ENCODE measurements around the gene DPYSL5.
"Not testable (repeated sequence)": the region's sequence is repeated elsewhere in the genome, so short reads cannot be mapped to it uniquely, and the experiment has no call there.

The DPYSL5 gene, protein sequence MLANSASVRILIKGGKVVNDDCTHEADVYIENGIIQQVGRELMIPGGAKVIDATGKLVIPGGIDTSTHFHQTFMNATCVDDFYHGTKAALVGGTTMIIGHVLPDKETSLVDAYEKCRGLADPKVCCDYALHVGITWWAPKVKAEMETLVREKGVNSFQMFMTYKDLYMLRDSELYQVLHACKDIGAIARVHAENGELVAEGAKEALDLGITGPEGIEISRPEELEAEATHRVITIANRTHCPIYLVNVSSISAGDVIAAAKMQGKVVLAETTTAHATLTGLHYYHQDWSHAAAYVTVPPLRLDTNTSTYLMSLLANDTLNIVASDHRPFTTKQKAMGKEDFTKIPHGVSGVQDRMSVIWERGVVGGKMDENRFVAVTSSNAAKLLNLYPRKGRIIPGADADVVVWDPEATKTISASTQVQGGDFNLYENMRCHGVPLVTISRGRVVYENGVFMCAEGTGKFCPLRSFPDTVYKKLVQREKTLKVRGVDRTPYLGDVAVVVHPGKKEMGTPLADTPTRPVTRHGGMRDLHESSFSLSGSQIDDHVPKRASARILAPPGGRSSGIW

GRCh38 chr2:26847655-26848335 is at the start of gene DPYSL5:
Gene DPYSL5 (plus strand): TSS chr2:26848132. CDS start chr2:26898500, 50,368 bp downstream.
- no peak for DNase-seq (ENCODE audit: low read depth, low spot score)

GRCh38 chr2:26801328-26801727 is 46.6 kb upstream of the DPYSL5 start:
- DNase-seq (ENCODE audit: low read depth, low spot score): no peak

GRCh38 chr2:26801796-26802195 is 46.1 kb upstream of the DPYSL5 start:
- DNase-seq (ENCODE audit: low read depth, low spot score): no peak

GRCh38 chr2:26805241-26805676 is 42.7 kb upstream of the DPYSL5 start:
- no peak for DNase-seq (ENCODE audit: low read depth, low spot score)

- no peak for DNase-seq (ENCODE audit: low read depth, low spot score)
These were observed 40.0 kb upstream of the DPYSL5 start for GRCh38 chr2:26807788-26808460.

GRCh38 chr2:26809211-26809610 is 38.7 kb upstream of the DPYSL5 start:
- no peak for DNase-seq (ENCODE audit: low read depth, low spot score)

DNA sequence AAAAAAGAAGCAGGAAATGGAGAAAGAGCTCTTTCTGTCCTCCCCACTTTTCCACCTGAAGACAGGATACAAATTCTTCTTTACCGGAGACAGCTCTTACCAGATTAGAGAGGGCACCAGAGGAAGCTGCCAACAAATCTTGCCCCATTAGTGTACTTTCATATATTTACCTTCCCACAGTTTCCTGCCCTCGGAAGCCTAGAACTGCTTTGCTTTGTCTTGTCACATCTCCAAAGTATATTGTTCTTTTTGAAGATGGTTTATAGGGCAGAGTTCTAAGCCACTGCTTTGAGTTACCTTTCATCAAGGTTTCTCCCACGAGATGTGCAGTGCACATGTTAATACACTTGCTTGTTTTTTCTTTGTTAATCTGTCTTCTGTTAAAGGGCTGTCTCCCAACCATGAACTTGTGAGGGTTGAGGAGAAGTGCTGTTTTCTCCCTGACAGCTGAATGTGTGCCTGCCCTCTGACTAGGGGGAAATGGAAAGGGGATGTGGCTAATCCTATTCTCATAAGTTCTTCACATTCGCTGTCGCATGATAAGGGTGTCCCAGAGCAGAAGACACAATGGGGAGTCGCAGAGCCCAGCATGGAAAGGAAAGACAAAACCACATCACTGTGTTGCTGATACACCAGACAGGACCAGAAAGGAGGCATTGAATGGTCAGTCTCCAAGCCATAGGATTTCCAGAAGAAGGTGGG is 37.9 kb upstream of the DPYSL5 start:
- DNase-seq (ENCODE audit: low read depth, low spot score): no peak

GRCh38 chr2:26811261-26811660 is 36.7 kb upstream of the DPYSL5 start:
- no peak for DNase-seq (ENCODE audit: low read depth, low spot score)

- DNase-seq (ENCODE audit: low read depth, low spot score): no peak
These were observed 35.9 kb upstream of the DPYSL5 start for GRCh38 chr2:26811791-26812694.

DNA sequence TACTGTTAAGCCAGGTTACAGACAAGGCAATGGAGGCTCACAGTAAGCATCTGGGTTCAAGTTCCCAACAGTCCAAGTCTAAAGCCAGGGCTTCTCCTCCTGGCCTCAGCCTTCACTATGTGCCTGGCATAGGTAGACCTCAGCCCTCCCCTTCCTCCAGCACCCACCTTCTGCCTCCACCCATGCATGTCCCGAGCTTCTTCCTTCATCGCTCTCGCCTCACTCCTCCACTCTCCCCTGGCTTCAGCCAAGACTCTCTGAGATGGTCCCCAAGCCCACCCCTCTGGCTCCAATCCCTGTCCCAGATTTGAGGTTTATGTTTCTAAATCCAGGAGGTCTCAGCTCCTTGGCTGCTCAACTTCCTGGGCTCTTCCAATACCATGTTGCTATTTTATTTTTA is 35.2 kb upstream of the DPYSL5 start:
- DNase-seq (ENCODE audit: low read depth, low spot score): no peak

- not testable (repeated sequence) for DNase-seq (ENCODE audit: low read depth, low spot score)
These were observed 33.7 kb upstream of the DPYSL5 start for GRCh38 chr2:26814072-26814765.

DNA sequence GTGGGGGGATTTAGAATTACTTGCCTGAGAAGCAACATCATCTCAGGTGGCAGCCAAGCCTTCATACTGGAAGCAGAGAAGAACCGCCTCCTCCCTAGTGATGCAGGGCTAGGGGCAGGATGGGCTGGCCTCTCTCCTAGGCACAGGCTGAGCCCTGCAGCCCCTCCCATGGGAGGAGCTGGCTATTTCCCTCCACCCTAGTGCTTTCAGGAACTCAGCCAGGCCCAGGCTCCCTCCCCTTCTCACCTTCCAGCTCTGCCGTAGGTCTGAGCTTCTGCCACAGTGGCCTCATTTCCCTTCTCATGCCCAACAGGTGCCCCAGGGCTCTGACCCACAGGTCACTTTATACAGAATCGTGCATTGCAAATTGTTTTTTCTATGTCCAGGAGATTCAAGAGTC is 31.0 kb upstream of the DPYSL5 start:
- no peak for DNase-seq (ENCODE audit: low read depth, low spot score)

DNA sequence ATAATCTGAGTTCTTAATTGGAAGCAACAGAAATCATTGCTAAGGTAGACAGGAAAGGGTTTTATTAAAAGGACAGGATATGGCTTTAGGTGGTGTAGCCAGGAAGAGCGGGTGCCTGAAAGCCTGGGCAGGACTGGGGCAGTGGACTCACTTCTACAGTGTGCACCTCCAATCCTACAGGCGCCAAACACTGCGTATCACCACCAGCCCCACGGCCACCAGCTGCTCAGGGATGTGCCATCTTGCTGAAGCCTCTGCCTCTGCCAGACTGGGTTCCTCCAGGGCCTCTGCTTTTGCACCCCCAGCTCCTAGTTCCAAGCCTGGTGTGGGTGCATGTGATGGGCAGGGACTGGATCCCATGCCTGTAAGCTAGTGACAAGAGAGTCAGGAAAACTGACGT is 29.7 kb upstream of the DPYSL5 start:
- DNase-seq (ENCODE audit: low read depth, low spot score): no peak

- DNase-seq (ENCODE audit: low read depth, low spot score): no peak
These were observed 29.0 kb upstream of the DPYSL5 start for GRCh38 chr2:26818972-26819371.

- DNase-seq (ENCODE audit: low read depth, low spot score): no peak
These were observed 27.0 kb upstream of the DPYSL5 start for GRCh38 chr2:26820932-26821331.

- no peak for DNase-seq (ENCODE audit: low read depth, low spot score)
These were observed 25.1 kb upstream of the DPYSL5 start for GRCh38 chr2:26822877-26823276.

DNA sequence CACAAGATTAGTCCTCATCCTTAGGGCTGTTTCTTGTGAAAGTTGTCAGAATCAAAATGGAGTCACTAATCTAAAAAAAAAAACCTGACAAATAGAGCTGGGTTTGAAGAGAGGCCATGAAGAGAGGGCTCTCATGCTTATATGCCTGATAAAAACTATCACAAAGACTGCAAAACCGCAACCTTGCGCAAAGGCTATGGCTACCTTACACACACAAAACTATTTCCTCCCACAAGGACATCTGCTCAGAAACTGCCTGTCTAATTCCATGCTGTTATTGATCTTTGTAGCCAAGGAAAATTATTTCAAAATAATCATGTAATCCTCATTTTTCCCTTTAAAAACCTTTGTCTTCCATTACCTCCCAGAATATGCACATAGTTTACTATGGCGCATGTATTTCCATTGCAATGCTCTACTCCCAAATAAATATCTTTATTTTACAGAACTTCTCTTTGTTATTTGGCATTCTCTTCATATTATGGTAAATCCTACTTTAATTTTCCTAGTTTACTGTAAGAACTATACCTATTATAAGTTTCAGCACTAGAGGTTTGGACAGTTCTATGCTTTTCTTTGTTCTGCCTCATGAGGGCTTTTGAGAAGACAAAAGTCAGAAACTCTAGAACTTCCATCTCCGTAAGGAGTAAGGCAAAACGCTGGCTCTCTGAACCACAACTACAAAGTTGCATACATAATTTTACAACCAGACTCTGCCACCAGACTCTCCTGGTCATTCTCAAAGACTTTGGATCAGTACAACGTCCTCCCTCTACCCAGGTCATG is 9.6 kb upstream of the DPYSL5 start:
- DNase-seq (ENCODE audit: low read depth, low spot score): no peak

- DNase-seq (ENCODE audit: low read depth, low spot score): no peak
These were observed 6.9 kb upstream of the DPYSL5 start for GRCh38 chr2:26840937-26841610.

DNA sequence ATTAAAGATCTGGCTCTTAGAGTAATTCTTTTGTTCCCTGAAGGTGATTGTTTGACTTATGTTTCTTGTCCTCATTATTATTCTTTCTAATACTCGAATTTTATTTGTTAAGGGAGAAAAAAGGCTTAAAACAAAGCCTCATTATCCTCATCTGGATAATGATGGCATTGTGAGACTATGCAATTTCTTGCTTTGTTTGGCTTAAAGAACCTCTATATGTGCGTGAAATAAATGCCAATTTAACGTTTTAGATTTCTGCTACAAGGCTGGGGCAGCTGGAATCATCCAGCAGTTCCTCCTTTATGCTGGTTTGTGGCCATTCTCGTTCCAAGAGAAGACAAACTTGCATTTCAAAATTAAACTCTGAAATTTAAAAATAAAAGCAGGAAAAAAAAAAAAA is 4.9 kb upstream of the DPYSL5 start:
- no peak for DNase-seq (ENCODE audit: low read depth, low spot score)
